Fibroblast of the aortic adventitia (primary cell): Measurements from ENCODE around the gene MTA1. TPM values are rescaled to one million over a fixed set of nuclear protein-coding genes. Genes with fewer than 3 reads are reported as not detected.

Experiments
- DNase-seq: peaks from one replicate; pipeline ENCODE4 v3.0.0-alpha.2; 2010; ENCODE audit warnings: low read depth
- H3K4me3 ChIP-seq: 2 replicates; pipeline ENCODE4 v1.5.1; 2011; ENCODE audit warnings: low read depth, mild to moderate bottlenecking, control low read depth, low read length, moderate library complexity
- CTCF ChIP-seq: IDR thresholded peaks from 2 replicates; pipeline ENCODE4 v1.5.1; 2011; ENCODE audit warnings: mild to moderate bottlenecking, low read length, control low read depth, inconsistent platforms; ENCODE audit not compliant: insufficient read depth
- total RNA-seq: library from RNA; depleted of rRNA; stranded (reverse); fragments of >200 nt; gene quantifications from 2 replicates; pipeline ENCODE4 v1.2.3, GENCODE V29; 2012; ENCODE audit warnings: low replicate concordance

Gene MTA1
- total RNA-seq, 1 donor, result 44.4 TPM

GRCh38 chr14:105427412-105427811 lies 7.8 kb downstream of the MTA1 start:
- no peak overlapping the region for H3K4me3 ChIP-seq
- TF ChIP-seq CTCF, result no peak
- DNase-seq, result no peak

GRCh38 chr14:105427936-105428485 lies 8.4 kb downstream of the MTA1 start:
- TF ChIP-seq CTCF, result no peak
- no peak for DNase-seq
- no peak overlapping the region for H3K4me3 ChIP-seq

- no peak for TF ChIP-seq CTCF
- DNase-seq, result peak; percentile 7
- H3K4me3 ChIP-seq, result no peak overlapping the region
Observed at GRCh38 chr14:105430042-105430441, 10.4 kb downstream of the MTA1 start.

GRCh38 chr14:105430565-105430964 lies 10.9 kb downstream of the MTA1 start:
- TF ChIP-seq CTCF, result no peak
- no peak overlapping the region for H3K4me3 ChIP-seq
- peak; percentile 71 for DNase-seq

- no peak for DNase-seq
- no peak for TF ChIP-seq CTCF
- no peak overlapping the region for H3K4me3 ChIP-seq
Observed at GRCh38 chr14:105431256-105431655, 11.6 kb downstream of the MTA1 start.

GRCh38 chr14:105432657-105433056 lies 13.0 kb downstream of the MTA1 start:
- no peak for DNase-seq
- TF ChIP-seq CTCF, result no peak
- no peak overlapping the region for H3K4me3 ChIP-seq

GRCh38 chr14:105433161-105433605 lies 13.6 kb downstream of the MTA1 start:
- DNase-seq, result no peak
- no peak for TF ChIP-seq CTCF
- no peak overlapping the region for H3K4me3 ChIP-seq
